Choroid plexus epithelial cell (primary cell): ENCODE measurements around the gene CAPN3.

Source experiments
- DNase-seq: peaks from one replicate; pipeline ENCODE4 v3.0.0-alpha.2; 2010; ENCODE audit warnings: low read depth
- H3K4me3 ChIP-seq: 2 replicates; pipeline ENCODE4 v1.5.1; 2011; ENCODE audit warnings: low read depth, mild to moderate bottlenecking, control low read depth, low read length, moderate library complexity
- TF ChIP-seq, protein P1 (sequence below): conservative IDR thresholded peaks from 2 replicates; pipeline ENCODE4 v1.5.1; 2011; ENCODE audit warnings: low read depth, mild to moderate bottlenecking, control low read depth, inconsistent platforms, low read length, moderate library complexity

The CAPN3 gene

DNA sequence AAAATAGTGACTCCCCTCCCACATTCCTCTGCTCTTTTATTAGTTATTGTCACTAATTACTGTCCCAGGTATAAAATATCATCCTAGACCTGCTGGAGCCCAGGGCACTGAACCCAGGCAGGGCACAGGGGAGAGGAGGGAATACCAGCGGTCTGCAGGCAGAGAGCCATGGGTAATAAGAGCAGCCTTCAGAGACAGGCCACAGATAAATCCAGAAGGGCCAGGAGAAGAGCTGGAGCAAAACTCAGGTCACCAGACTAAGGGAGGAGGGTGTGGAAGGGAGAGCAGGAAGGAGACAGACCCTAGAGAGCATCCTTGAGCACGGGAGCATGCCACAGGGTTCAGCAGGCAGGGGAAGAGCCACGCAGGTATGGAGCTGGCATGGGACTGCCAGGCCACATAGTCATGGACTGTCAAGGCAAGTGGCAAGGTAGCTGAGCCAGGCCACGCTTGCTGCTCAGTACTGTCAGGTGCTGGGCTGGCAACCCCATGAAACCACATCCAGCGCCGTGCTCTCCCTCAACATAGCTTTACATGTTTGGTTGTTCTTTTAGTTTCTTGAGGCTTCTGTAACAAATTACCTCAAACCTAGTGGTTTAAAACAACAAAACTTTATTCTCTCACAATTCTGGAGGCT, 15.6 kb upstream of the CAPN3 start:
- no peak for DNase-seq
- TF ChIP-seq, protein P1, sequence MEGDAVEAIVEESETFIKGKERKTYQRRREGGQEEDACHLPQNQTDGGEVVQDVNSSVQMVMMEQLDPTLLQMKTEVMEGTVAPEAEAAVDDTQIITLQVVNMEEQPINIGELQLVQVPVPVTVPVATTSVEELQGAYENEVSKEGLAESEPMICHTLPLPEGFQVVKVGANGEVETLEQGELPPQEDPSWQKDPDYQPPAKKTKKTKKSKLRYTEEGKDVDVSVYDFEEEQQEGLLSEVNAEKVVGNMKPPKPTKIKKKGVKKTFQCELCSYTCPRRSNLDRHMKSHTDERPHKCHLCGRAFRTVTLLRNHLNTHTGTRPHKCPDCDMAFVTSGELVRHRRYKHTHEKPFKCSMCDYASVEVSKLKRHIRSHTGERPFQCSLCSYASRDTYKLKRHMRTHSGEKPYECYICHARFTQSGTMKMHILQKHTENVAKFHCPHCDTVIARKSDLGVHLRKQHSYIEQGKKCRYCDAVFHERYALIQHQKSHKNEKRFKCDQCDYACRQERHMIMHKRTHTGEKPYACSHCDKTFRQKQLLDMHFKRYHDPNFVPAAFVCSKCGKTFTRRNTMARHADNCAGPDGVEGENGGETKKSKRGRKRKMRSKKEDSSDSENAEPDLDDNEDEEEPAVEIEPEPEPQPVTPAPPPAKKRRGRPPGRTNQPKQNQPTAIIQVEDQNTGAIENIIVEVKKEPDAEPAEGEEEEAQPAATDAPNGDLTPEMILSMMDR, result no peak
- H3K4me3 ChIP-seq, result no peak overlapping the region

DNA sequence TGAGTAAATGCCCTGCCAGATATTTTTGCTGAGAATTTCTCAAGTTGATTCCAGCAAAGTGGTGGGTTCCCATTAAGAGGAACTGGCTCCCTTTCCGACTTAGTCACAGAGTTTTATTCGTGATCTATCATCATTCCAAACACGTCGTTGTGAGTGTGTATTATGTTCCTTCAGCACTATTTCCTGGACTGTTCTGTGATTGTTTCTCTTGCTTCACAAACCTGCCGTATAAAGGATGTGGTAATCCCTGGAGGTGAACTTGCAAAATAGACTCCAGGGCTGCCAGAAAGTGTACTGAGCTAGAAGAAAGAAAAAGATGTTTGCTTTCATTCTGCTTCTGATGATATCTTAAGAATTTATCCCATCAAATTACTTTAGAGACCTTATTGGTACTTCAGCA, 14.5 kb upstream of the CAPN3 start:
- DNase-seq, result peak; percentile 89
- no peak overlapping the region for H3K4me3 ChIP-seq
- TF ChIP-seq, protein P1, result no peak

DNA sequence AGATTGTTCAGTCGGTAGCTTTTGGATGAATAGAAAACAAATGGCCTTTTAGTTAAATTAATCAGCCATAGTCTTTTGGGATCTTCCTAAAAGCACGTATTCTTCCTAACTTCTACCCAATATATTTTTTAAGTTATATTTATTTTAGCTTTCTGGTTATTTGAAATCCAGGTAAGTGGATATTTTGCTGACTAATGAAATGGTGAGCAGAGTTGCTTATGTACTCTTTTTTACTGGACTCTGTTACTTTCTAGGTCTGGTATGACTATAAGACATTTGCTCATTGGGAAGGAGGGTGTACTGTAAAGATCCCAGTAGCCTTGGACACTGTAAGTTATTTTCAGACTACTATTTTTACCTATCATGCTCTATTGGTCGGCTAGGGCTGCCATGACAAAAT, 13.8 kb upstream of the CAPN3 start:
- DNase-seq, result no peak

DNA sequence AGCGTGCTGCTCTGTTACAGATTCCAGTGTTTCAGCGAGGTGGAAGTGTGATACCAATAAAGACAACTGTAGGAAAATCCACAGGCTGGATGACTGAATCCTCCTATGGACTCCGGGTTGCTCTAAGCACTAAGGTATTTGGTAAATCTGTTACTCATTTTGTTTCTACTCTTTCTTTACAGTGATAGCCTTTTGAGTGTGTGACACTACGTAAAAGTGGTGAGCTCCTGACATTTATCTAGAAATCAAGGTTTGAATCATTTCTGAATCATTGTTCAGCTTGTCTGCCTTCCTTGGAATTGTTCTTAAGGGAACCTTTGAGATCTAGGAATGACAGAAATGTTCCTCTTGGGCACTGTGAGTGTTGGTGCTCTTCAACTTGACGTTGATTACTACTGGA, 11.2 kb upstream of the CAPN3 start:
- H3K4me3 ChIP-seq, result no peak overlapping the region
- DNase-seq, result peak; percentile 30
- TF ChIP-seq, protein P1, result no peak

More for the DNA sequence above, 13.8 kb upstream of the CAPN3 start:
- TF ChIP-seq, protein P1, result no peak
- H3K4me3 ChIP-seq, result no peak overlapping the region

DNA sequence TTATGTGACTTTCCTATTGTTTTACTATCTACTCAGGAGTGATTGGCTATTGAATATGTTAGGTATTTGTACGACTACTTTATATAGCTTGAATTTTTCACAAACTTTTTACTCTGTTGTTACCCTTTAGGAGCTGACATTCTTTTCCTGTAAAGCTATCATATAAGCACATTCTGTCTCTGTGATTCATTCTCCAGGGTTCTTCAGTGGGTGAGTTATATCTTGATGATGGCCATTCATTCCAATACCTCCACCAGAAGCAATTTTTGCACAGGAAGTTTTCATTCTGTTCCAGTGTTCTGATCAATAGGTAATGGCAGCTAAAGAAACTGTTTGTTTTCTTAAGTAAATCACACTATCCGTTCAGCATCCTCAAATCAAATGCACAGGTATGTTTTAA, 10.1 kb upstream of the CAPN3 start:
- DNase-seq, result peak; percentile 76
- H3K4me3 ChIP-seq, result no peak overlapping the region
- TF ChIP-seq, protein P1, result no peak

DNA sequence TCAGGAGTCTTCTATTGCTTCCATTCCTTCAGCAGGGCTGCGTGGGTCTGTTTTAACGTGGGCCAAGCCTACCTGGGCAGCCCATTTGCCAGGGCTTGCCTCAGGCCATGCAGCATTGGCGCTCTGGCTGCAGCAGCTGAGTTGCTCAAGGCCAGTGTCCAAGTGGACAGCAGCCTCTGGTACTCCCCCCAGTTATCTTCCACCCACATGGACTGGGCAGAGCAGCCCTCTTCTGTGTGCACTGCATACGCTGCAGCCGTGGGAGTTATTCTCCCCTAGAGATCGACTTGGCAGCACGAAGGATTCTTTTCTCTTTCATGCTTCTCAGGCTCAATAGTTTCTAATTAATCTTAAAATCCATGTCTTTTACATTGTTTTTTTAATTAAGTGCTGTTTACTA, 6.9 kb upstream of the CAPN3 start:
- TF ChIP-seq, protein P1, result no peak
- no peak overlapping the region for H3K4me3 ChIP-seq
- no peak for DNase-seq

DNA sequence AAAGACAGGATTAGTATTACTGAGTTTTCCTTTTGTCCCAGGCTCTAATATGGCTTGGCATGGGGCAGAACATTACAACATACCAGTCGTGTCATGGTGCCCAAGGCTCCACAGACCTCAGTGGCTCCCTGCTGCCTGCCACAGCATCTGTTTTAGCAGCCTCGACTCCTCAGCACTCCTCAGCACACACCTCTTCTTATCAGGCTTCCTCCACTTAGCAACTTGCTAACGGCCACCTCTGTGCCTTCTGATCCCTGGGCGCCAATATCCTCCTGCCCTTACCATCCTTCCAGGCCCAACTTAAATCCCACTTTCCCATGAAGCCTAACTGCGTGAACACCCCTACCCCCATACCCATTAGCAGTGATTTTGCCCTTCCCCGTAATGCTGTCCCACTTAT, 6.2 kb upstream of the CAPN3 start:
- DNase-seq, result no peak
- H3K4me3 ChIP-seq, result no peak overlapping the region
- TF ChIP-seq, protein P1, result no peak
